ENCODE data around the gene TPH2. TPM values are rescaled to one million over a fixed set of nuclear protein-coding genes. Genes with fewer than 3 reads are reported as not detected.

Gene TPH2
- total RNA-seq, 6 experiments from 2014 or later = 0.13 TPM; not detected in 5

GRCh38 chr12:72017054-72017651 lies 78.5 kb downstream of the TPH2 start:
- no peak for TF ChIP-seq POLR2A (IDR thresholded peaks at IDR 0.05)
- peak; percentile 75 to 81 (median 78) for TF ChIP-seq CTCF (IDR thresholded peaks at IDR 0.05)
- H3K4me3 ChIP-seq = no peak overlapping the region
- H3K4me1 ChIP-seq = no peaks in the 10 kb centered on the region
- no peak overlapping the region for H3K27ac ChIP-seq
- WGBS (ENCODE audit: insufficient coverage, low coverage, low lambda C conversion rate, missing lambda C conversion rate) = 0% methylated on average over 6 of the region's 6 CpGs
- intact Hi-C loops (cut with DNase I) = no loop called here
- peak; percentile 100 for ATAC-seq
- no peaks in the 10 kb centered on the region for H3K9me3 ChIP-seq
- H3K27me3 ChIP-seq = no peaks in the 10 kb centered on the region
- DNase-seq = peak; percentile 54 to 81 (median 65)
- no peaks in the 10 kb centered on the region for H3K36me3 ChIP-seq

DNA sequence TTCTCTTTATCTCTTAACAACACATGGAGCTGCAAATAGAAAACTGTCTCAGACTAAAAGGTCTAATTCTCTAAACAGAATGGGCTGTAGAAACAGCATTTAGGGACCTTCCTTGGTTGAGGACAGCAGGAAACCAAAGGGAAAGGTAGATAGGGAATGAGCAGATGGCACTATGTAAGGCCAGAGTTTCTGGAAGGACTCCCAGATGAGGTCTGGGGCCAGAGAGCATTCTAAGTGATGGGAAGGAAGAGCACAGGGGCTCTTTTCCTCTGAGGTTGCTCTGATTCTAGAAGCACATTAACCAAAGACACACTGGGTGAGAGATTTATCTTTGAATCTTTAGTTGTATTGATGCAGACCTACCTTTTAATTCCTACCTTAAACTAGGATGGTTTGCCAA lies 79.4 kb downstream of the TPH2 start:
- Histone ChIP-seq H3K4me3 (no peak overlapping the region), H3K9me3 (no peaks in the 10 kb centered on the region), H3K27me3 (no peaks in the 10 kb centered on the region), H3K4me1 (no peaks in the 10 kb centered on the region), H3K27ac (no peak overlapping the region), H3K36me3 (no peaks in the 10 kb centered on the region)
- ATAC-seq (no peak), DNase-seq (no peak)
- TF ChIP-seq POLR2A (IDR thresholded peaks at IDR 0.05) (no peak), CTCF (IDR thresholded peaks at IDR 0.05) (no peak)
- intact Hi-C loops (cut with DNase I) = no loop called here

- ATAC-seq = no peak
- TF ChIP-seq POLR2A (IDR thresholded peaks at IDR 0.05) (no peak), CTCF (IDR thresholded peaks at IDR 0.05) (no peak)
- H3K27ac ChIP-seq = no peak overlapping the region
- no peak for DNase-seq
- H3K9me3 ChIP-seq = no peaks in the 10 kb centered on the region
- H3K27me3 ChIP-seq = no peaks in the 10 kb centered on the region
- intact Hi-C loops (cut with DNase I) = no loop called here
- H3K4me3 ChIP-seq = no peak overlapping the region
- no peaks in the 10 kb centered on the region for H3K36me3 ChIP-seq
- 75% methylated on average over 5 of the region's 5 CpGs for WGBS (ENCODE audit: insufficient coverage, low coverage, low lambda C conversion rate, missing lambda C conversion rate)
- H3K4me1 ChIP-seq = no peaks in the 10 kb centered on the region
Observed at GRCh38 chr12:72024613-72025012, 86.0 kb downstream of the TPH2 start.

DNA sequence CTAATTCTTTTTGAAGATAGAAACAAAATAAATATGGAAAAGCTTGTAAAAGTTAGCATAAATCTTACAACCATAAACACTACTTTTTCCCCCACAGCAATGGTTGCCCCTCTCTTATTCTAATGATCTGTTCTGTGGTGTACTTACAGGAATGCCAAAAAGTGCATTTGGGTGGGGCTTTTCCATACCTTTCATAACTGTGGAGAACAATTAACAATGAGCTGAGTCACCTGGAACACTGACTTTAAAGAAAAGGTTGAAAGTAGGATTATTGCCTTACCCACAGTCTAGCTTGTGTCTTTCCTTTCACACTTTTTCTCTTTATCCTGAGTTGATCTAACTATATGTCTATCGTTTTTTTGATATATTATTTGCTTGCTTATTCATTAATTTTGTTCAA lies 86.9 kb downstream of the TPH2 start:
- WGBS (ENCODE audit: insufficient coverage, low coverage, low lambda C conversion rate, missing lambda C conversion rate) = 10% methylated on average over 1 of the region's 1 CpG
- TF ChIP-seq POLR2A (IDR thresholded peaks at IDR 0.05) = no peak
- no peak for TF ChIP-seq CTCF (IDR thresholded peaks at IDR 0.05)
- no peak for ATAC-seq

GRCh38 chr12:72028966-72029365 lies 90.3 kb downstream of the TPH2 start:
- Histone ChIP-seq H3K4me1 (no peaks in the 10 kb centered on the region), H3K36me3 (no peaks in the 10 kb centered on the region), H3K27ac (no peak overlapping the region), H3K4me3 (no peak overlapping the region), H3K9me3 (no peaks in the 10 kb centered on the region), H3K27me3 (no peaks in the 10 kb centered on the region)
- intact Hi-C loops (cut with DNase I) = no loop called here
- DNase-seq (no peak), ATAC-seq (no peak)
- 69% methylated on average over 1 of the region's 1 CpG for WGBS (ENCODE audit: insufficient coverage, low coverage, low lambda C conversion rate, missing lambda C conversion rate)
- no peak for TF ChIP-seq CTCF (IDR thresholded peaks at IDR 0.05)
- no peak for TF ChIP-seq POLR2A (IDR thresholded peaks at IDR 0.05)

More for the DNA sequence above, 86.9 kb downstream of the TPH2 start:
- Histone ChIP-seq H3K9me3 (no peaks in the 10 kb centered on the region), H3K27ac (no peak overlapping the region), H3K4me3 (no peak overlapping the region), H3K36me3 (no peaks in the 10 kb centered on the region), H3K4me1 (no peaks in the 10 kb centered on the region), H3K27me3 (no peaks in the 10 kb centered on the region)
- intact Hi-C loops (cut with DNase I) = no loop called here
- DNase-seq = no peak
